CD14-positive monocyte (primary cell): Measurements from ENCODE around the gene IRF6. TPM values are rescaled to one million over a fixed set of nuclear protein-coding genes. Genes with fewer than 3 reads are reported as not detected.
A peak's percentile ranks its signal among the peaks of the same experiment; 100 is the strongest.

Experiments
- DNase-seq, 3 donors: peaks; one replicate each; pipeline ENCODE4 v3.0.0-alpha.2; 2011 to 2022
- H2AFZ ChIP-seq: 2 replicates; pipeline ENCODE4 v1.6.0; 2012; ENCODE audit warnings: mild to moderate bottlenecking, low read depth, low read length, inconsistent platforms; ENCODE audit not compliant: insufficient read depth, poor library complexity, severe bottlenecking
- H3K27ac ChIP-seq, 2 donors: 1 replicate in 1 of 2; 2 replicates in 1 of 2; pipeline ENCODE4 v1.5.1; 2012 to 2013; ENCODE audit warnings: low read length in 2 of 2, control low read depth in 1 of 2, inconsistent platforms in 1 of 2, low read depth in 1 of 2, mild to moderate bottlenecking in 1 of 2
- H3K27me3 ChIP-seq, 2 donors: one replicate each; pipeline versions ENCODE4 v1.6.0 to v1.6.1; 2011 to 2013; ENCODE audit warnings: low read length in 2 of 2; ENCODE audit not compliant: control insufficient read depth in 2 of 2, insufficient read depth in 2 of 2
- H3K36me3 ChIP-seq, 2 donors: replicated peaks in 1 of 2; 1 replicate in 1 of 2; 2 replicates in 1 of 2; pipeline versions ENCODE4 v1.5.1 to v1.6.1; 2012 to 2013; ENCODE audit warnings: low read length in 2 of 2, control low read depth in 1 of 2, inconsistent platforms in 1 of 2, mild to moderate bottlenecking in 1 of 2; ENCODE audit not compliant: insufficient read depth in 2 of 2, control insufficient read depth in 1 of 2
- H3K4me1 ChIP-seq, 2 donors: 1 replicate in 1 of 2; 2 replicates in 1 of 2; pipeline versions ENCODE4 v1.5.1 to v1.6.1; 2012 to 2013; ENCODE audit warnings: low read length in 2 of 2, control low read depth in 1 of 2, inconsistent platforms in 1 of 2, mild to moderate bottlenecking in 1 of 2, moderate library complexity in 1 of 2; ENCODE audit not compliant: insufficient read depth in 2 of 2, control insufficient read depth in 1 of 2
- H3K4me2 ChIP-seq: replicated peaks from 2 replicates; pipeline ENCODE3; 2012; ENCODE audit warnings: low read length, moderate library complexity, mild to moderate bottlenecking; ENCODE audit not compliant: poor library complexity, severe bottlenecking; ENCODE audit errors: extremely low read depth
- H3K4me3 ChIP-seq, 3 experiments: fragments of 200-600 bp in 1 of 3; sonication (generic) in 1 of 3; replicated peaks in 1 of 3; 1 replicate in 2 of 3; 2 replicates in 1 of 3; pipeline ENCODE4 v1.5.1; 2011 to 2013; ENCODE audit warnings: low read length in 3 of 3, mild to moderate bottlenecking in 3 of 3, control low read depth in 2 of 3, low read depth in 2 of 3, inconsistent platforms in 1 of 3, moderate library complexity in 1 of 3
- H3K79me2 ChIP-seq: 2 replicates; pipeline ENCODE4 v1.6.0; 2012; ENCODE audit warnings: mild to moderate bottlenecking, control low read depth, inconsistent platforms, low read length, moderate library complexity; ENCODE audit not compliant: insufficient read depth
- H3K9ac ChIP-seq: 2 replicates; pipeline ENCODE4 v1.6.0; 2017; ENCODE audit warnings: low read length, mild to moderate bottlenecking; ENCODE audit not compliant: insufficient read depth, poor library complexity, severe bottlenecking
- H3K9me3 ChIP-seq, 2 donors: replicated peaks in 1 of 2; 1 replicate in 1 of 2; 2 replicates in 1 of 2; pipeline versions ENCODE4 v1.5.1 to v1.6.1; 2012 to 2013; ENCODE audit warnings: low read length in 2 of 2, control low read depth in 1 of 2; ENCODE audit not compliant: control insufficient read depth in 1 of 2, insufficient read depth in 1 of 2
- H4K20me1 ChIP-seq: 2 replicates; pipeline ENCODE4 v1.6.0; 2012; ENCODE audit warnings: mild to moderate bottlenecking, low read length, control low read depth, moderate library complexity; ENCODE audit not compliant: insufficient read depth
- H3K27ac Mint-ChIP-seq, 7 donors: one replicate each; pipeline ENCODE4 v1.8.0; 2020; ENCODE audit warnings: mild to moderate bottlenecking in 7 of 7, mixed read lengths in 7 of 7, moderate library complexity in 6 of 7, inconsistent platforms in 2 of 7
- H3K27me3 Mint-ChIP-seq, 3 donors: one replicate each; pipeline ENCODE4 v1.8.0; 2021 to 2022; ENCODE audit warnings: low read depth in 3 of 3, mild to moderate bottlenecking in 3 of 3, mixed read lengths in 3 of 3, moderate library complexity in 3 of 3, inconsistent platforms in 1 of 3
- H3K36me3 Mint-ChIP-seq, 2 donors: one replicate each; pipeline ENCODE4 v1.8.0; 2020; ENCODE audit warnings: mixed read lengths in 2 of 2, inconsistent platforms in 1 of 2, mild to moderate bottlenecking in 1 of 2
- H3K4me1 Mint-ChIP-seq: one replicate; pipeline ENCODE4 v1.8.0; 2020; ENCODE audit warnings: mild to moderate bottlenecking, mixed read lengths
- H3K4me3 Mint-ChIP-seq, 2 donors: one replicate each; pipeline ENCODE4 v1.8.0; 2020; ENCODE audit warnings: mild to moderate bottlenecking in 2 of 2, mixed read lengths in 2 of 2, moderate library complexity in 1 of 2
- H3K9me3 Mint-ChIP-seq, 7 donors: one replicate each; pipeline ENCODE4 v1.8.0; 2020 to 2022; ENCODE audit warnings: mixed read lengths in 7 of 7, mild to moderate bottlenecking in 6 of 7, moderate library complexity in 6 of 7, inconsistent platforms in 2 of 7
- WGBS: methylation state at CpG from one replicate; pipeline ENCODE4 v1.1.5; 2013; ENCODE audit warnings: missing lambda C conversion rate; ENCODE audit not compliant: insufficient coverage; 5-methylcytosine and 5-hydroxymethylcytosine counted together
- intact Hi-C, 2 donors: fragments of 100-400 bp; cut with micrococcal nuclease; formaldehyde crosslinking; loops; one replicate each; pipeline versions ENCODE4 v1.15.0 to v1.15.1; 2023
- polyA plus RNA-seq, 3 donors: library from polyadenylated mRNA; depleted of rRNA in 1 of 3; unstranded in 2 of 3; stranded (reverse) in 1 of 3; fragments of 300-500 nt in 2 of 3; fragments of >200 nt in 1 of 3; fragmentation: Illumina TruSeq in 2 of 3; gene quantifications; 1 replicate in 2 of 3; 2 replicates in 1 of 3; pipeline ENCODE4 v1.2.3, GENCODE V29; 2012 to 2021
- TF ChIP-seq, protein P1 (sequence below): fragments of 200-600 bp; IDR thresholded peaks from one replicate; pipeline ENCODE4 v1.8.0; 2022; ENCODE audit warnings: antibody characterized with exemption, mild to moderate bottlenecking

IRF6 gene
- polyA plus RNA-seq, 3 donors: 0.21 to 0.62 (median 0.35) TPM

DNA sequence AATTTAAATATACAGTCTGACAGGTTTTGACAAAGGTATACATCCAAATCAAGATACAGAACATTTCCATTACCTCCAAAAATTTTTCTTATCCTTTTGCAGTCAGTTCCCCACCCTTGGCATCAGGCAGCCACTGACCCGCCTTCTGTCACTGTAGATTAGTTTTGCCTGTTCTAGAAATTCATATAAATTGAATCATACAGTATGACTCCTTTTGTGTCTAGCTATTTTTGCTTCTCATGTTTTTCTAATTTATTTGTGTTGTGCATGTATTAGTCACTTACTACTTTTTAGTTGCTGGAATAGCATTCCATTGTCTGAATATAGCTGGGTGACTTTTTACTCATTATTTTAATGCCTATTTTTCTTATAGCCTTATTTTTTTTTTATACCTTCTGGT is 25.7 kb upstream of the IRF6 start:
- intact Hi-C loops: no loop called here
- no peak for DNase-seq
- H3K4me1 Mint-ChIP-seq: peaks cover 13% of the 10 kb centered on the region
- H3K9me3 Mint-ChIP-seq: peaks cover 0 to 4% (median 0%) of the 10 kb centered on the region in 7 donors
- Histone ChIP-seq H3K79me2 (peaks cover 4% of the 10 kb centered on the region), H3K36me3 (peaks cover 56 to 67% of the 10 kb centered on the region in 2 donors), H3K9me3 (no peaks in the 10 kb centered on the region), H3K27ac (no peak overlapping the region), H3K9ac (no peak overlapping the region), H2AFZ (no peak overlapping the region), H3K4me3 (no peak overlapping the region), H3K27me3 (no peaks in the 10 kb centered on the region), H3K4me1 (peaks cover 15 to 16% of the 10 kb centered on the region in 2 donors), H4K20me1 (no peaks in the 10 kb centered on the region), H3K4me2 (no peak overlapping the region)
- H3K27me3 Mint-ChIP-seq: no peaks in the 10 kb centered on the region
- H3K36me3 Mint-ChIP-seq: peaks cover 56 to 67% of the 10 kb centered on the region in 2 donors
- WGBS: no CpG with 5 or more reads among the region's 1 CpG
- TF ChIP-seq, protein P1, sequence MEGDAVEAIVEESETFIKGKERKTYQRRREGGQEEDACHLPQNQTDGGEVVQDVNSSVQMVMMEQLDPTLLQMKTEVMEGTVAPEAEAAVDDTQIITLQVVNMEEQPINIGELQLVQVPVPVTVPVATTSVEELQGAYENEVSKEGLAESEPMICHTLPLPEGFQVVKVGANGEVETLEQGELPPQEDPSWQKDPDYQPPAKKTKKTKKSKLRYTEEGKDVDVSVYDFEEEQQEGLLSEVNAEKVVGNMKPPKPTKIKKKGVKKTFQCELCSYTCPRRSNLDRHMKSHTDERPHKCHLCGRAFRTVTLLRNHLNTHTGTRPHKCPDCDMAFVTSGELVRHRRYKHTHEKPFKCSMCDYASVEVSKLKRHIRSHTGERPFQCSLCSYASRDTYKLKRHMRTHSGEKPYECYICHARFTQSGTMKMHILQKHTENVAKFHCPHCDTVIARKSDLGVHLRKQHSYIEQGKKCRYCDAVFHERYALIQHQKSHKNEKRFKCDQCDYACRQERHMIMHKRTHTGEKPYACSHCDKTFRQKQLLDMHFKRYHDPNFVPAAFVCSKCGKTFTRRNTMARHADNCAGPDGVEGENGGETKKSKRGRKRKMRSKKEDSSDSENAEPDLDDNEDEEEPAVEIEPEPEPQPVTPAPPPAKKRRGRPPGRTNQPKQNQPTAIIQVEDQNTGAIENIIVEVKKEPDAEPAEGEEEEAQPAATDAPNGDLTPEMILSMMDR: no peak
- H3K4me3 Mint-ChIP-seq: no peak overlapping the region
- no peak overlapping the region for H3K27ac Mint-ChIP-seq

DNA sequence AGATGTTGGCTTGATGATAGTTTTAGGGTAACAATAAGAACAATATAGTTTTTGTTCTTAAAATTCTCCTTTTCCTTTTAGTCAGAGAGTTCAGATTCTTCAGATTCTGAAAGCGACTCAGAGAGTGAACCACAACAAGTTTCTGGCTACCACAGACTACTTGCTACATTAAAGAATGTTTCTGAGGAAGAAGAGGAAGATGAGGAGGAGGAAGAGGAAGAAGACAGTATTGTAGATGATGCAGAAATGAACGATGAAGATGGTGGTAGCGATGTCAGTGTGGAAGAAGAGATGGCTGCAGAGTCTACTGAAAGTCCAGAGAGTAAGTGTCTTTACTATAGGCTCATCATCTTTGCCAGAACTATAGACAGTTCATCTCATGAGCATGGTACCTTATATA is 24.8 kb upstream of the IRF6 start:
- Histone ChIP-seq H3K36me3 (peaks cover 47 to 58% of the 10 kb centered on the region in 2 donors), H3K9me3 (no peaks in the 10 kb centered on the region), H3K79me2 (peaks cover 4% of the 10 kb centered on the region), H4K20me1 (no peaks in the 10 kb centered on the region), H3K27me3 (no peaks in the 10 kb centered on the region), H3K4me3 (no peak overlapping the region), H3K4me1 (peaks cover 15 to 16% of the 10 kb centered on the region in 2 donors), H3K9ac (no peak overlapping the region), H3K4me2 (no peak overlapping the region), H3K27ac (no peak overlapping the region), H2AFZ (no peak overlapping the region)
- DNase-seq: no peak
- Mint-ChIP-seq H3K27me3 (no peaks in the 10 kb centered on the region), H3K4me3 (no peak overlapping the region), H3K4me1 (peaks cover 13% of the 10 kb centered on the region), H3K36me3 (peaks cover 47 to 59% of the 10 kb centered on the region in 2 donors), H3K27ac (peak overlapping the region in 1 of 7 donors; percentile 58), H3K9me3 (peaks cover 0 to 4% (median 0%) of the 10 kb centered on the region in 7 donors)
- TF ChIP-seq, protein P1: no peak
- no CpG with 5 or more reads among the region's 3 CpGs for WGBS
- intact Hi-C loops: no loop called here
